NCI-H1048 (cell line): Measurements from ENCODE around the gene ZNF600.
A peak's percentile ranks its signal among the peaks of the same experiment; 100 is the strongest.
"Not testable (repeated sequence)": the region's sequence is repeated elsewhere in the genome, so short reads cannot be mapped to it uniquely, and the experiment has no call there.

Experiments
- DNase-seq: peaks from one replicate; lab custom pipeline; 2025; lab: John Stamatoyannopoulos, UW

The ZNF600 gene

DNA sequence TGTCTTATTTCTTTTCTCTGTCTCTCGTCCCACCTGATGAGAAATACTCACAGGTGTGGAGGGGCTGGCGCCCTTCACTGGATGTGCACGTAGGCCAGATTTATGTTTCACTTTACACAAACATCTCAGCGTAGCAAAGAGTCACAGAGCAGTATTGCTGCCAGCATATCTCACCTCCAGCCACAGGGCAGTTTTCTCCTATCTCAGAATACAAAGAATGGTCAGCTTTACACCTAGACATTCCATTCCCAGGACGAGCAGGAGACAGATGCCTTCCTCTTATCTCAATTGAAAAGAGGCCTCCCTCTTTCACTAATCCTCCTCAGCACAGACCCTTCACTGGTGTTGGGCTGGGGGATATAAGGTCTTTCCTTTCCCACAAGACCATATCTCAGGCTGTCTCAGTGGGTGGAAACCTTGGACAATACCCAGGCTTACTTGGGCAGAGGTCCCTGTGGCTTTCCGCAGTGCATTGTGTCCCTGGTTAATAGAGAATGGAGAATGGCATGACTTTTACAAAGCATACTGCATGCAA lies 44.6 kb downstream of the ZNF600 start:
- no peak for DNase-seq

DNA sequence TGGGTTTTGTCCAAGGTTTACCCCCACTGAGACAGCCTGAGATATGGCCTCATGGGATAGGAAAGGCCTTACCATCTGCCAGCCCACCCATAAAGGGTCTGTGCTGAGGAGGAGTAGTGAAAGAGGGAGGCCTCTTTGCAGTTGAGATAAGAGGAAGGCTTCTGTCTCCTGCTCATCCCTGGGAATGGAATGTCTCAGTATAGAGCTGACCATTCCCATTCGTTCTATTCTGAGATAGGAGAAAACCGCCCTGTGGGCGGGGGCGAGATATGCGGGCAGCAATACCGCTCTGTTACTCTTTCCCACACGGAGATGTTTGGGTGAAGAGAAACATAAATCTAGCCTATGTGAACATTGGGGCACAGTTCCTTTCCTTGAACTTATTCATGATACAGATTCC lies 45.2 kb downstream of the ZNF600 start:
- not testable (repeated sequence) for DNase-seq

GRCh38 chr19:52739576-52739975 lies 47.0 kb downstream of the ZNF600 start:
- DNase-seq: no peak

GRCh38 chr19:52735734-52736133 lies 50.9 kb downstream of the ZNF600 start:
- DNase-seq: no peak

DNA sequence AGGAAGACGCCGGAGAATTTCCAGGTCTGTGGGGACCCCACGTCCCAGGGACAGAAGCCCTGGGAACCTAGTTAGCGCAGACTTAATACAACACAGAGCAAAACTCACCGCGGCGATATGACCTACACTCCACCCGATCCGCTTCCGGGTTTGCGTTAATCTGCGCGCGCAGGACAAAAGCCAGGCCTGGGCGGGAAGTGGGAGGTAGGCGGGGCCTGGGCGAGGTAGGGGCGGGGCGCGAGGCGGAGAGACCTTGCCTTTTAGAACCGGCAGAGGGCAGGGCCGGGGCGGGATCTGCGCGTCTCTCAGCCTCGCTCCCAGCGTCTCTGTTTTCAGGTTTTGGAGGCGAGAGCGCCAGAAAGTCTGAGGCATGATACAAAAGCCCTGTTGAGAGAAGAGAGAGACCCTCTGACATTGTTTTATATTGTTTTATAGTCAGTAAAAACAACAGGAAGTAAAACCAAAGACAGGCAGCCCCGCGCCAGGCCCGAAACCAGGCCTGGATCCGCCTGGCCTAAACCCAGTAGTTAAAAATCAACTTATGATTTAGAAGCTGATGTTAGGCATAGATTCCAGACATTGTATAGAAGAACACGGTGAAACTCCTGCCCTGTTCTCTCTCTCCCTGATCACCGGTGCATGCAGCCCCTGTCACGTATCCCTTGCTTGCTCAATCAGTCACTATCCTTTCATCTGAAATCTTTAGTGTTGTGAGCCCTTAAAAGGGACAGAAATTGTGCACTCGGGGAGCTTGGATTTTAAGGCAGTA lies 51.5 kb downstream of the ZNF600 start, which contains the start of gene ZNF611:
ZNF611 (minus strand) TSS at position 152 of the 769 bp plus-strand sequence. CDS start 19,150 bp downstream, outside the sequence.
- DNase-seq: peak; percentile 91

DNA sequence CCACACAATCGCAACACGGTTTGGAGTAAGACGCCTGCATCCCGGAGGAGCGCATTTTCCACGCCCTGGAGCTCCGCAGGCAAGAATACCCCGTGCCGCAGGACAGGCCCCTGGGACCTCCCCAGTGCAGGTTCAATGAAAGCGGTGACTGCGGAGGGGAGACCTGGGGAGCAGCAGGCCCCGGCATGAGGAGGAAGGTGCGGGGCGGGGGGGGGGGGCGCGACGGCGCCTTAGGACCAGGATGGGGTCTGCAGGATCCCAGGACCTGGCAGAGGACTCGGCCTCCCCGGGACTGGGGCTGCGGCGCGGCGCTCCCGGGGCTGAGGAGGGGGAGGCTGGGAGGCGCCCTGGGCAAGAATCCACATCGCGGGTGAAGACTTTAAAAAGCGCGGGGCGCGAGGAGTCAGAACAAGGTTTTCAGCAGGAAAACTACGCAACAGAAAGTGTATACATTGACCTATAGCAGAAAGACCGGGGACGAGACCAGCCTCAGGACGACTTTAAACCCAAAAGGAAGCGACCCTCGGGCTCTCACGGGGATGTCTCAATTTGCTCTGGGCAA lies 52.2 kb downstream of the ZNF600 start:
- no peak for DNase-seq

DNA sequence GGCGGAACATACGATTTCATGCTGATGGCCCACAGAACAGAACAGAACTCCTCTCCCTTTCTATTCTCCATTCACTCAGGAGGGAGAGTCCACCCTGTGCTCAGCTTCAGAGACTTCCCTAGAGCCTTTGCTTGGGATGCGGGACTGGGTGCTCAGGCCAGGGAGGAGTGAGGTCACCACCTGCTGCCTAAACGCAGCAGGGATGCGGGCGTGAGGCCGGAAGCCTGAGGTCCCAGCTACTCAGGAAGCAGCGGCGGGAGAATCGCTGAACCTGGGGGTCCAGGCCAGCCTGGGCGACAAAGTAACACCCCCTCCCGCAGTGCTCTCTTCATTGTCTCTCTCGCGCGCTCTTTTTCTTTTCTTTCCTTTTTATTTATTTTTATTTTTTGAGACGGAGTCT lies 60.5 kb downstream of the ZNF600 start:
- not testable (repeated sequence) for DNase-seq

- DNase-seq: no peak
Measured at GRCh38 chr19:52725528-52725961, 61.0 kb downstream of the ZNF600 start.

DNA sequence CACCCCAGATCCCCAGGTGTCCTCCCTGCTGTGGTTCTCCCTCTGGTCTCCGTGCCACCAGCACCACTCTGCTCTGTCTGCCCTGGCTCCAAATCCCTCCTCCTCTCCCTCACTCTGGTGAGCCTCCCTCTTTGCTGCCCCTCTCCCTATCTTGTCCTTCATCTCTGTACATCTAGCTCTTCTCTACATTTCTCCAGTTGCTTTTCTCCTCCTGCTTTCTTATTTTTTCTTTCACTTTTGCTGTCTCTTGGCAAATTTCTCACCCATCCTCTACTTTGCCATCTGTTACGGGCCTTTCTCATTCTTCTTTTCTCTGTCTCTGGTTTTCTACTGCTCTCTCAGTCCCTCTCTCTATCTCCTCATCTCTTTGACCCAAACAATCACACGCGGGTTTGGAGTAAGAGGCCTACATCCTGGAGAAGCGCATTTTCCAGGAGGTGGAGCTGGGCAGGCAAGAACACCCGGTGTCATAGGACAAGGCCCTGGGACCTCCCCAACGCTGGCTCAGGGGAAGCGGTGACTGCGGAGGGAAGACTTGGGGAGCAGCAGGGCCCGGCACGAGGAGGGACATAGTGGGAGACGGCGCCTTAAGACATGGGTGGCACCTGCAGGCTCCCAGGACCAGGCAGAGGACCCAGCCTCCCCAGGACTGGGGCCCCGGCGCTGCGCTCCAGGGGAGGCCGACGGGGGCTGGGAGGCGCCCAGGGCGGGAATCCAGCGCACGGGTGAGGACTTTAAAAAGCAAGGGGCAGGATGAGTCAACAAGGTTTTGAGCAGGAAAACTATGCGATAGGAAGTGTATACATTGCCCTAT lies 61.7 kb downstream of the ZNF600 start:
- DNase-seq: no peak

- DNase-seq: not testable (repeated sequence)
Measured at GRCh38 chr19:52723907-52724598, 62.5 kb downstream of the ZNF600 start.

- no peak for DNase-seq
Measured at GRCh38 chr19:52722062-52723003, 64.3 kb downstream of the ZNF600 start.

DNA sequence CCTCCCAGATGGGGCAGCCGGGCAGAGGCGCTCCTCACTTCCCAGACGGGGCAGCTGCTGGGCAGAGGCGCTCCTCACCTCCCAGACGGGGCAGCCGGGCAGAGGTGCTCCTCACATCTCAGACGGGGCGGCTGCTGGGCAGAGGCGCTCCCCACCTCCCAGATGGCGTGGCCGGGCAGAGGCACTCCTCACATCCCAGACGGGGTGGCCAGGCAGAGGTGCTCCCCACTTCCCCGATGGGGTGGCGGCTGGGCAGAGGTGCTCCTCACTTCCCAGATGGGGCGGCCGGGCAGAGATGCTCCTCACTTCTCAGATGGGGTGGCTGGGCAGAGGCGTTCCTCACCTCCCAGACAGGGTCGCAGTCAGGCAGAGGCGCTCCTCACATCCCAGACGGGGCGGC lies 66.0 kb downstream of the ZNF600 start:
- not testable (repeated sequence) for DNase-seq

DNA sequence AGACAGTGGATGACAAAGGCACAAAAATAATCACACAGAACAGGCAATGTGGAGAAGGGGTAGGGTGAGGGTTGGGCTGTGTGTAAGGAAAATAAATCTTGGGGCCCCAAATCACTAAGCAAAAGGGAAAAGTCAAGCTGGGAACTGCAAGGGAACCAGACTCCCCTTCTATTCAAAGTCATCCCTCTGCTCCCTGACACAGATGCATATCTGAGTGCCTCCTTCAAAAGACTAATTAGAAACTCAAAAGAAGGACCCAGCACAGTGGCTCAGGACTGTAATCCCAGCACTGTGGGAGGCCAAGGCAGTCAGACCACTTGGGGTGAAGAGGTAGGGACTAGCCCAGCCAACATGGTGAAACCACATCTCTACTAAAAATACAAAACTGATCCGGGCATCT lies 70.1 kb downstream of the ZNF600 start:
- no peak for DNase-seq

DNA sequence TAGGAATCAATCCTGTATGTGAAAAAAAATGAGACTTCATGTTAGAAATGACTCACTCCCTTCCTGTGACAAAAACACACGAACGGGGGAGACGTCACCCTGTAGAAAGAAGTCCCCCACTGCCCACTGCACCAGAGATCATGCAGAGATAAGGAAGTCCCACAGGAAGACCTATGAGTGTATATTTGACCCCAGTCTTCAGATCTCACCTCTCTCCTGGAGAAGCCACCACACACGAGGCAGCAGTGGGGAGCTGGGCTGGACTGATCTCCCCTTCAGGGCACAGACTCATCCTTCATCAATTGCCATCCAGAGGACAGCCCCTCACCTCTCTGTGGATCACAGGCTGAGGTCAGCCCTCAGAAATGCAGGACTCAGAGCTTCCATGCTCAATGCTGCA lies 70.7 kb downstream of the ZNF600 start:
- not testable (repeated sequence) for DNase-seq

GRCh38 chr19:52715330-52715729 lies 71.3 kb downstream of the ZNF600 start:
- not testable (repeated sequence) for DNase-seq
